NT2/D1 (cell line): Measurements from ENCODE around the gene NOC3L.
A peak's percentile ranks its signal among the peaks of the same experiment; 100 is the strongest.

Experiments used
- DNase-seq: peaks from one replicate; pipeline ENCODE4 v3.0.0-alpha.2; 2011; ENCODE audit warnings: low read depth, low spot score
- H3K27me3 ChIP-seq: 2 replicates; pipeline ENCODE4 v1.6.0; 2011; ENCODE audit warnings: mild to moderate bottlenecking; ENCODE audit not compliant: insufficient read length, insufficient read depth
- H3K36me3 ChIP-seq: 2 replicates; pipeline ENCODE4 v1.6.1; 2011; ENCODE audit warnings: mild to moderate bottlenecking, low read length, mixed read lengths; ENCODE audit not compliant: insufficient read depth, insufficient read length
- H3K4me1 ChIP-seq: 2 replicates; pipeline ENCODE4 v1.5.1; 2011; ENCODE audit not compliant: insufficient read depth, insufficient read length
- H3K4me3 ChIP-seq: 2 replicates; pipeline ENCODE4 v1.5.1; 2011; ENCODE audit warnings: low read depth; ENCODE audit not compliant: insufficient read length
- H3K9ac ChIP-seq: 2 replicates; pipeline ENCODE4 v1.6.0; 2011; ENCODE audit warnings: low read depth; ENCODE audit not compliant: insufficient read length
- H3K9me3 ChIP-seq: 2 replicates; pipeline ENCODE4 v1.5.1; 2011; ENCODE audit warnings: mild to moderate bottlenecking, low read length; ENCODE audit not compliant: insufficient read depth
- SUZ12 ChIP-seq: IDR thresholded peaks from 2 replicates; pipeline ENCODE4 v1.6.1; 2011; ENCODE audit not compliant: insufficient read length, insufficient read depth; ENCODE audit errors: extremely low read depth
- YY1 ChIP-seq: IDR thresholded peaks from 2 replicates; pipeline ENCODE4 v1.6.1; 2011; ENCODE audit not compliant: insufficient read length, insufficient read depth
- ZNF274 ChIP-seq: IDR thresholded peaks from 2 replicates; pipeline ENCODE4 v1.6.1; 2011; ENCODE audit warnings: mild to moderate bottlenecking, low read depth, low read length

NOC3L gene

GRCh38 chr10:94362360-94363250, at the start of gene NOC3L:
Gene NOC3L, minus strand, starts transcription at chr10:94362939. Its CDS starts 101 bp downstream, at chr10:94362838.
- DNase-seq: peak; percentile 90
- Histone ChIP-seq H3K4me1 (no peaks in the 10 kb centered on the region), H3K27me3 (no peaks in the 10 kb centered on the region), H3K4me3 (peak within 1 kb of the TSS; percentile 78), H3K36me3 (peaks cover 27% of the 10 kb centered on the region), H3K9me3 (no peaks in the 10 kb centered on the region), H3K9ac (peak within 1 kb of the TSS; percentile 85)
- no peak for TF ChIP-seq YY1
- TF ChIP-seq SUZ12: no peak
- TF ChIP-seq ZNF274: no peak

GRCh38 chr10:94412449-94412848, 49.7 kb upstream of the NOC3L start:
- H3K4me3 ChIP-seq: no peak overlapping the region
- no peaks in the 10 kb centered on the region for H3K9me3 ChIP-seq
- H3K4me1 ChIP-seq: no peaks in the 10 kb centered on the region
- TF ChIP-seq ZNF274: no peak
- TF ChIP-seq SUZ12: no peak
- no peak for TF ChIP-seq YY1
- no peaks in the 10 kb centered on the region for H3K36me3 ChIP-seq
- DNase-seq: no peak
- no peaks in the 10 kb centered on the region for H3K27me3 ChIP-seq
- H3K9ac ChIP-seq: no peak overlapping the region

- H3K9me3 ChIP-seq: no peaks in the 10 kb centered on the region
- H3K4me3 ChIP-seq: no peak overlapping the region
- H3K9ac ChIP-seq: no peak overlapping the region
- H3K36me3 ChIP-seq: no peaks in the 10 kb centered on the region
- no peak for DNase-seq
- H3K27me3 ChIP-seq: no peaks in the 10 kb centered on the region
- H3K4me1 ChIP-seq: no peaks in the 10 kb centered on the region
- TF ChIP-seq ZNF274 (no peak), YY1 (no peak), SUZ12 (no peak)
Measured at GRCh38 chr10:94411304-94411703, 48.6 kb upstream of the NOC3L start.

- no peak for TF ChIP-seq ZNF274
- TF ChIP-seq SUZ12: no peak
- no peak for TF ChIP-seq YY1
- Histone ChIP-seq H3K4me3 (no peak overlapping the region), H3K9me3 (no peaks in the 10 kb centered on the region), H3K9ac (no peak overlapping the region), H3K36me3 (no peaks in the 10 kb centered on the region), H3K27me3 (peaks cover 14% of the 10 kb centered on the region), H3K4me1 (no peaks in the 10 kb centered on the region)
- DNase-seq: no peak
Measured at GRCh38 chr10:94409021-94409657, 46.4 kb upstream of the NOC3L start.

- Histone ChIP-seq H3K9ac (no peak overlapping the region), H3K4me1 (no peaks in the 10 kb centered on the region)
- TF ChIP-seq YY1 (no peak), ZNF274 (no peak), SUZ12 (no peak)
Measured at GRCh38 chr10:94407668-94408067, 44.9 kb upstream of the NOC3L start.

GRCh38 chr10:94405406-94405805, 42.7 kb upstream of the NOC3L start:
- Histone ChIP-seq H3K9ac (no peak overlapping the region), H3K4me3 (no peak overlapping the region), H3K4me1 (no peaks in the 10 kb centered on the region), H3K9me3 (no peaks in the 10 kb centered on the region), H3K36me3 (no peaks in the 10 kb centered on the region), H3K27me3 (peaks cover 25% of the 10 kb centered on the region)
- DNase-seq: no peak
- no peak for TF ChIP-seq YY1
- no peak for TF ChIP-seq SUZ12
- TF ChIP-seq ZNF274: no peak

More at GRCh38 chr10:94407668-94408067, 44.9 kb upstream of the NOC3L start:
- no peaks in the 10 kb centered on the region for H3K9me3 ChIP-seq
- H3K4me3 ChIP-seq: no peak overlapping the region
- no peak for DNase-seq
- peaks cover 25% of the 10 kb centered on the region for H3K27me3 ChIP-seq
- H3K36me3 ChIP-seq: no peaks in the 10 kb centered on the region

- H3K4me3 ChIP-seq: peak overlapping the region; percentile 64
- peak overlapping the region; percentile 80 for H3K9ac ChIP-seq
Measured at GRCh38 chr10:94403380-94404213, 40.9 kb upstream of the NOC3L start.

More at GRCh38 chr10:94403380-94404213, 40.9 kb upstream of the NOC3L start:
- TF ChIP-seq ZNF274: no peak
- no peak for TF ChIP-seq SUZ12
- TF ChIP-seq YY1: no peak
- Histone ChIP-seq H3K36me3 (no peaks in the 10 kb centered on the region), H3K4me1 (no peaks in the 10 kb centered on the region), H3K9me3 (no peaks in the 10 kb centered on the region), H3K27me3 (peaks cover 25% of the 10 kb centered on the region)
- DNase-seq: no peak
